GM10266 (cell line): Measurements from ENCODE around the gene KPNA4.
"Not testable (repeated sequence)": the region's sequence is repeated elsewhere in the genome, so short reads cannot be mapped to it uniquely, and the experiment has no call there.

Experiments used
- DNase-seq: peaks from one replicate; pipeline ENCODE4 v3.0.0; 2012; ENCODE audit errors: extremely low spot score
- CTCF ChIP-seq: IDR thresholded peaks from 2 replicates; pipeline ENCODE4 v1.5.1; 2012; ENCODE audit warnings: mild to moderate bottlenecking, low read depth; ENCODE audit not compliant: control insufficient read depth, insufficient read depth; ENCODE audit errors: missing control alignments

Gene KPNA4

GRCh38 chr3:160605315-160605714 is 39.9 kb upstream of the KPNA4 start:
- DNase-seq = no peak
- TF ChIP-seq CTCF = no peak

- not testable (repeated sequence) for DNase-seq
Measured at GRCh38 chr3:160603845-160604244, 38.5 kb upstream of the KPNA4 start.

- DNase-seq = no peak
- no peak for TF ChIP-seq CTCF
Measured at GRCh38 chr3:160602259-160602658, 36.9 kb upstream of the KPNA4 start.

DNA sequence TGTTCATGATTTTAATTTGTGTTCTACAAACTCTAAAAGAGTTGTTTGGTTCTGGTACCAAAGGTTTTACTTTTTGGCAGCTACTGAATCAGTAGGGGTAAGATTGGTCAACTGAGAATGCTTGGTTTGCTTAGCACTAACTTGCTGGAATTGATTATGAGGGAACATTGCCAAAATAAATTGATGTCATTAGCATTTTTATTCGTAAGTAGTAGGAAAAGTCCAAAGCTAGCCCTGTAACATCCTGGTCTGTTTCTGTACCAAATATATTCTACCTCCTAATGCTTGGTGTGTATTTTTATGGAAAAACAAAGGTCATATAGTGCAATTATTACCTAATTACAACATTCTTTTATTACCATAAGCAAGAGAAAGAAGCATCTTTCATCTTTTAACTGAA is 35.9 kb upstream of the KPNA4 start:
- TF ChIP-seq CTCF = no peak
- DNase-seq = no peak

GRCh38 chr3:160598865-160599264 is 33.5 kb upstream of the KPNA4 start:
- no peak for DNase-seq
- no peak for TF ChIP-seq CTCF

- no peak for DNase-seq
- no peak for TF ChIP-seq CTCF
Measured at GRCh38 chr3:160588023-160588422, 22.7 kb upstream of the KPNA4 start.

GRCh38 chr3:160587105-160587504 is 21.7 kb upstream of the KPNA4 start:
- no peak for DNase-seq
- no peak for TF ChIP-seq CTCF

DNA sequence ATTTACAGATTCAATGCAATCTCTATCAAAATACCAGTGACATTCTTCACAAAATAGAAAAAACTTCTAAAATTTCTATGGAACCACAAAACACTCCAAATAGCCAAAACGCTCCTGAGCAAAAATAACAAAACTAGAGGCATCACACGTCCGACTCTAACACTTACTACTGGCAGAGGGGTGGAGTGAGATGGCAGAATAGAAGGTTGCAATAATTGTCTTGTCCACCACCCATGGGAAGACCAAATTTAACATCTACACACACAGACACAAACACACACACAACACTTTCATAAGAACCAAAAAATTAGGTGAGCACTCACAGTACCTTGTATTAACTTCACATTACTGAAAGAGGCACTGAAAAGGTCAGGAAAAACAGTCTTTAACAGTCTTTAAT is 21.3 kb upstream of the KPNA4 start:
- TF ChIP-seq CTCF = no peak
- DNase-seq = no peak
